HG02642 (cell line): ENCODE results near the gene PHKA2.

Source experiments
- ATAC-seq: cut with Tn5 transposase; IDR thresholded peaks from one replicate; pipeline ENCODE4 v1.9.1; 2021; ENCODE audit warnings: mild to moderate bottlenecking; ENCODE audit not compliant: unreplicated experiment, poor library complexity

Gene PHKA2

GRCh38 chrX:18938710-18939109 is 45.2 kb downstream of the PHKA2 start:
- ATAC-seq = no peak

DNA sequence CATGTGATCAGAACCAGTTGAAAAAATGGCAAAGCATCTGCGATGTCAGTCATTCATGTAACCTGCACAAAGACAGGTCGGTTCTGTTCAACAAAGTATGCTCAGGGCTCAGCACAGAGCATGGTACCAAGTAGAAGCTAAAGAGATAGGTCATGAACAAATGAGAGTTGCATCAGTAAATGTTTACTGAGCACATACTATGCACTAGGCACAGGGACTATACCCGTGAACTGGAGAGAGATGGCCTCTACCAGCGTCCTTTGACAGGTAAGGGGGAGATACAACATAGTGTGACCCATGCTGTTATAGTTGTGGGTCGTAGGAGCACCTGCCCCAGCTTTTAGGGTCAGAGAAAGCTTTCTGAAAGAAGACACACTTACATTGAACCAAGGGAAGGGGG is 46.7 kb downstream of the PHKA2 start:
- no peak for ATAC-seq

GRCh38 chrX:18935893-18936292 is 48.0 kb downstream of the PHKA2 start:
- no peak for ATAC-seq

DNA sequence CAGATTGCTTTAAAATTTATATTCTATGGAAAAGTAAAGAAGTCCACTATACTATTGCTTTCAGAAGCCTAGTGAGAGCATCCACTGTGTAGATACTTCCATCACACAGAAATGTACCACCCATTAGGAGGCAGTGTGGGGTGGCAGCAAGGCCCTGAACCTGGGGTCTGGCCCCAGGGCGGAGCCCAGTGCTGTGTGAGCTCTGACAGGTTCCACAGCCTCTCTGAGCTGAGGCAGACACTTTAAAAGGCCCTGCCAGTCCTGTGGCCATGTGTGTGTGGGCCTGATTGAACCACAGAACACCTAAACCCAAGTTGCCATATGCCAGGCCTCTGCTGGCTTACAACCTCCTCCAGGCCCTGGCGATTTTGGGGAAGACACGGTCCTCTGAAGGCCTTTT is 49.2 kb downstream of the PHKA2 start:
- ATAC-seq = no peak

GRCh38 chrX:18933617-18934016 is 50.3 kb downstream of the PHKA2 start:
- ATAC-seq = no peak

DNA sequence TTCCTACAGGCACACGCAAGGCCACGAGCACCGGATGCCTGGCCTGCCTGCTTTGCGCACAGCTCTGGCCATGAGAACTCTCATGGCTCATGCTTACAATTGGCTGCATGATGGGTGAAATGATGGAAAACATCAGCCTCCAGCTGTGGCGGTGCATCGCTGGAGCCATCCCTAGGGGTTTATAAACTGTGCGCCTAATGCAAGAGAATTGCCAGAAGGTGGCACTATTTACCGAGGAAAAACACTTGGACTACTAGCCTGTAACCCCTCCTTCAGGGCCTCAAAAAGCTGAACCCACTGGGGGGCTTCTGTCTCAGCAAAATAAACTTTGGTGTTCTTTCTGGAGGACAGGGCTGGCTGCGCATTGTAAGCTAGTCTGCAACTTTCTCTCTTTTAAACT is 51.9 kb downstream of the PHKA2 start:
- no peak for ATAC-seq

GRCh38 chrX:18929775-18930174 is 54.1 kb downstream of the PHKA2 start:
- no peak for ATAC-seq

- ATAC-seq = no peak
Observed at GRCh38 chrX:18927558-18927957, 56.4 kb downstream of the PHKA2 start.

DNA sequence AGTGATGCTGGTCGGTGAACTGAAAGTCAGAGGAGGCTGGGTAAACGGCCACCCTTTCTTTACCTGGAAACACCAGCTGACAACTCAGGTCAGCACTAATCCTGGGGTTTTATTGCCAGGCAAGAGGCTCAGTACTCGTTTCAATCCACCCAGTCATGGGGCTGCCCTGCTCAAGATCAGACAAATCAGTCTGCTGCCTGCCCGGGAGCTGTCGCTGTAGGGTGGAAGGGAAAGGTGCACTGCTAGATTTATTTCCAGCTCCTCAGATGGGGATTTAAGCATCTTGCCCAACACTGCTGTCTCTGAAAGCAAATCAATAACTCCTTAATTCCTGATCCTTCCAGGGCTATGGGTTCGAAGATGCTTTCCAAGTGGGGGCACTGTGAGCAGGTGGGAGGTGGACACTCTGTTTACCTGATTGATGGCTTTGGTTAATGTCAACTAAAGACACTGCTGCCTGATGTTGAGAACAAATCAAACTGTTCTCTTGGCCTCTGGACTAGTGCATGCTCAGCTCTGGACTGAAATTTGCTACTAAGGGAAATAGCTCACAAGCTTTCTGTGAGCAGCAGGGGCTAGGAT is 59.3 kb downstream of the PHKA2 start:
- ATAC-seq = no peak

DNA sequence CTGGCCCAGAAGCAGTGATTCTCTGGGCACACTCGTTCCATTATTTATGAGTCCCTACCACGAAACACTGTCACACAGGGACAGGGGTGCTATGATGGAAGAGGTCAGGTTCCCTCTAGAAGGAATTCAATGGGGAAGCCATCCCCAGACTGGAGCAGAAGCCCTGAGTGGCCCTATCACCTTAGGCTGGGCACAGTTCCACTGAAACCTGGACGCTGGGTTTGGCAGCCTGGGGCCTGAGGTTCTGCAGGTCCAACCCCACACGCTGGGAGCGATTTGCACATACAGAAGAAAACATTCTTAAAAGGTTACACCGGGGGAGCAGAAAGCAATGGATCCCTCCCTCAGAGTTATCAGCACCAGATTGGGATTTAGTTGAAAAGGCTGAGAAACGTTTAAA is 63.3 kb downstream of the PHKA2 start:
- no peak for ATAC-seq

DNA sequence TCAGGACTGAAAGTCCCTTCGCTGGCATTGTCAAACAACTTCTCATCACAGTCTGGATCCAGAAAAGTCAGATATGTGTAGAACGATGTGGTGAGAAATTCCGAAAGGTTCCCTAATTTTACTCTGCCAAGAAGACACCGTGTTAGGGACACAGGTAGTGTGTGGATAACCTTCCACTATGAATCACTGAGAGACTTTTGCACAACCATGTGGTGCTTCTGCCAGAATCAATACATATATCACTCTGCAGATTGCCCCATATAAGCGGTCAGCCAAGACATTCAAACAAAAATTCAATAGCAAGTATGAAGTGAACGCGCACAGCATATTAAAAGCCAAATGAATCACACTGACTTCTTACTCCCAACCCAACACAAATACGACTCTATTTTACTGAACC is 63.8 kb downstream of the PHKA2 start:
- ATAC-seq = no peak

- ATAC-seq = no peak
Observed at GRCh38 chrX:18917831-18918230, 66.1 kb downstream of the PHKA2 start.

- ATAC-seq = no peak
Observed at GRCh38 chrX:18906286-18906685, 77.6 kb downstream of the PHKA2 start.

GRCh38 chrX:18900401-18900976 is 83.4 kb downstream of the PHKA2 start:
- ATAC-seq = no peak

DNA sequence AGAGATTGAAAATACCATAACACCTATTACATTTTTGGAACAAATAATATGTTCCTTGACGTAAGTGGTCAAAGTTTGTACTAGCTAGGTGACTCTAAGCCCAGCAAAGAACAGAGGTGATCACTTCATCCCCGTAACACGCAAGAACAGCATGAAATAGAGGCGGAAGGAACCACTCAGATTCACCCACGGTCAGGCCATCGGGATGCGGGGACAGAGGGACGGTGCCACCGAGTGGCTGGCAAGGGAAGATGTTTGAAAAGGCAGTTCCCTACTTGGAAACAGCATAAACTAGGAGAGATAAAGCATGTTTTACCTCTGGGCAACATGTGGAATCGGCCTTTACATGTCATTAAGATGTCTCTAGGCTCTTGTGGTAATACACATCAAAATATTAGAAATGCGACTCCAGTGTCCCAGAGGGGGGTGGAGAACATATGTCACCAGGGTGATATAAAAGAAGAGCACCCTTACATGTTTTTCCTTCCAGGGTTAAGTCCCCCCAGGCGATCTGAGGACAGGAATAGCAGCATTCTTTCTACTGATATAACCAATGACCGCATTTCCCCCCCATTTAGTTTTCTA is 84.0 kb downstream of the PHKA2 start:
- ATAC-seq = no peak

DNA sequence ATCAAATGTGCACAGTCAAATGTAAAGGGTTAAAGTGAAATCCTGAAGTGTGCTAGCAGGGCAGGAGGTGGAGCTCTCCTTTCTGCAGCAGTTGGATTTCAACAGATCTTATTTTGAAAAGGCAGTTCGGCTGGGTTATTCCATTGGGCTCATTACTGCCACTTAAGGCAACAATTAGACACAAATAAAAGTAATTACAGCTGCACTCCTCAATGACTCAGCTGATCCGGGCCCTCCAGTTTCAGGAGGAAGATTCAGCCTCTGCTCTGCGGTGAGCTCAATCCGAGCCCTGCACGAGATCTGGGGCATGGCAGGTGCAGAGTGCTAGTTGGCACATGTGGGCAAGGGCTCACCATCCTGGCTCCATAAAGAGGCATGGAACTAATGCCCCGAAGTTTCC is 85.4 kb downstream of the PHKA2 start:
- ATAC-seq = no peak

GRCh38 chrX:18898091-18898490 is 85.8 kb downstream of the PHKA2 start:
- no peak for ATAC-seq

DNA sequence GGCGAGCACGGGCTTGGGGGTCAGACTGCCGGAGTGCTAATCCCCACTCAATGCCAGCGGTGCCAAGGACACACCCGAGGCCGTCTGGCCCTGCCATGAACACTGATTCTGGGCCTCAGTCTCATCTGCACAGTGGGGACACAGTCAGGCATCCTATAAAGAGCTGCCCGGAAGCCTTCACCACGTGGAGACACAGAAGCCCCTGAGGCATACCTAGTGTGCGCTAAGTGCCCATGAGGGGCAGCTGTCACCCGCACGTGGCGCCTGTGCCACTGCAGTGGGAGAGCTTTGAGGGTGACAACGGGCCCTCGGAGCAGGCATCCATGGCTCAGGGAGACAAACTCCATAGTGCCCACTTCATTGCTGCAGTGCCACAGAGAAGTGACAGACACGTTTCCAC is 86.3 kb downstream of the PHKA2 start:
- no peak for ATAC-seq

DNA sequence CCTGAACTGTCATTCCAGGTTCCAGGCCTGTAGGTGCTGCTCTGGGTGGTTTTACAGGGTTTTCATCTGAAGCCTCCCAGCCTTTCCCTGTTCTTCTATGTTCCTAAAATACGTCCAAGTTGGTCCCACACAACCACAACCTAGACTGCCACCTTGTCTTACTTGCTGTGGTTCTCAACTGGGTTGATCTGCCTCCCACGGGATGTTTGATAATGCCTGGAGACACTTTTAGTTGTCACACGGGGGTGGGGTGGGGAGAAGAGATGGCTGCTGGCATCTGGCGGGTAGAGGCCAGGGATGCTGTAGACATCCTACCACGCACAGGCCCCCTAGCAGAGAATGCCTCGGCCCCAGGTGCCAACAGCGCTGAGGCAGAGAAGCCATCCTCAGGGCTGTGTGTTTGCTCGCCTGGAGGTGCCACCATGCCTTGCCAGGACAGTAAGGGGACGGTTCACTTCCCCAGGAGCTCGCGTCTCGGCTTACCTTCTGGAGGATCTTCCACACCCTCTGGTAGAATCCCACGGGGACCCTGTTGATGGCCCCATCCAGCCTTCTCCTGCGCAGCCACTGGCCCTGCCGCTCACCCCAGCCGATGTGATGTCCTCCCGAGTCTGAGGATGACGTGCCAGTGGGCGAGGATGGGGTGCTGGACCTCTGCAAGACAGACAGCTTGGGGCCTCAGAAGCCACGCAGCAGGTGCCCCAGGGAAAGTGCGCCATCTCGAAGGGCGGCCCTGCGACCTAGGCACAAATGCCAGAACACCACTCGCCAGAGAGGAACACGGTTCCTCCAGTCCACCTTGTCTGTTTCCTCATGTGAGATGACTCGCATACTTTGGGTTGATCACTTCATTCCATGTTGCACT is 87.0 kb downstream of the PHKA2 start:
- no peak for ATAC-seq

DNA sequence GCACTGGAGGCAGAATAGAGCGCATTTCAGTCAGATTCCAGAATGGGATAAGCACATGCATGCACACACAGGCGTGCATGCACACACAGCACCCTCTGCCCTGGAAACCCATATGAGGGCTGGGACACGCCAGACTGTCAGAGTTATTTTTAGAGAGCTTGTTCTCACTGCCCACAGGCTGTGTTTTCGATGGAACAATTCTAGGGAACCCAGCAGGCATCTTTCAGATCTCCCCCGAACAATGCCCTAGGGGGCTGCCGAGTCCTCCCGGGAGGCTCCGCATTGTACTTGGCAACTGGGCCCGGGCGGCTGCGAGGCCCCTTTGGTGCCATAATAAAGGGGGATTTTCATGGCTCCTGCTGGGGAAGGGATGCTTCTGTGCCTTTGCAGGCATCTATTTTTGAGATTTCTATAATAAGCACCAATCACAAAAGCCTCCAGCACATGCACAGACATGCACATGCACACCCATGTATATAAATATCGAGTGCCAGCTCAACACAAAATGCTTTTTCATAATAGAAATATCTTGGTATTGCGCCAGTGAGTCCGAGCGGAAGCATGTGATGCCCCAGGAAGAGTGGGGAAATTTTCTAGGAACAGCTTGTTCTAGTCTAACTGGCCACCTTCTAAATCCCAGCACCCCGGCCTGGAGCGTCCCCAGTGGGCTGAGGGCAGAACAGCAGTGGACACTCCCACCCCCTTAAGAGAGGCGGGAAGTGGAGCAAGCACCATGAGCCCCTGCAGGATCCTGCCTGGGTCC is 88.5 kb downstream of the PHKA2 start:
- ATAC-seq = no peak

- no peak for ATAC-seq
Observed at GRCh38 chrX:18894156-18894555, 89.8 kb downstream of the PHKA2 start.
